HCT116 (cell line): ENCODE data around the gene MAST4. TPM values are rescaled to one million over a fixed set of nuclear protein-coding genes. Genes with fewer than 3 reads are reported as not detected.

Experiments
- ATAC-seq: fragments of 200-7000 bp; cut with Tn5 transposase; 2 replicates; pipeline ENCODE4 v1.9.1; 2020; ENCODE audit warnings: mild to moderate bottlenecking, moderate library complexity
- BruUV-seq: library from RNA; stranded (reverse); fragments of 400-500 nt; replicated peaks from 2 replicates; lab custom pipeline; 2021; lab: Mats Ljungman, UMichigan
- CTCF ChIA-PET: fragments of 300-600 bp; sonication (Branson Sonifier 250); formaldehyde crosslinking; loops from one replicate; lab custom pipeline; 2021; ENCODE audit warnings: antibody characterized with exemption; lab: Charles Lee
- POLR2A ChIA-PET: fragments of 300-600, 350-600 bp; sonication (Branson Sonifier 250); formaldehyde crosslinking; loops from one replicate; lab custom pipeline; 2021; ENCODE audit warnings: antibody characterized with exemption; lab: Charles Lee
- RAD21 ChIA-PET, 2 experiments: fragments of 300-600 bp; sonication (Branson Sonifier 250); formaldehyde crosslinking; loops; one replicate each; lab custom pipeline; 2023; ENCODE audit warnings: low total read pairs in 2 of 2; ENCODE audit not compliant: uncharacterized antibody in 2 of 2, unreplicated experiment in 2 of 2, low non-redundant PET in 1 of 2; lab: Charles Lee
- DNase-seq: peaks from one replicate; pipeline ENCODE4 v3.0.0-alpha.2; 2010; ENCODE audit warnings: low read depth, low spot score
- H2AFZ ChIP-seq: fragments of 200-600 bp; shearing (Covaris generic), sonication (generic); 2 replicates; pipeline ENCODE4 v1.6.1; 2017; ENCODE audit warnings: low read depth, mixed run types, mixed read lengths, antibody characterized with exemption, low read length; ENCODE audit not compliant: poor library complexity, severe bottlenecking
- H3K27ac ChIP-seq: 2 replicates; pipeline ENCODE4 v1.5.1; 2012; ENCODE audit warnings: low read depth, low read length
- H3K27me3 ChIP-seq: fragments of 200-600 bp; sonication (generic); 2 replicates; pipeline ENCODE4 v1.6.1; 2016; ENCODE audit warnings: mixed run types, low read length, mixed read lengths; ENCODE audit not compliant: insufficient read depth
- H3K36me3 ChIP-seq, 2 experiments: fragments of 200-500 bp in 1 of 2; fragments of 200-600 bp in 1 of 2; sonication (Bioruptor generic) in 1 of 2; sonication (generic) in 1 of 2; 2 replicates each; pipeline versions ENCODE4 v1.5.1 to v1.6.1; 2014 to 2016; ENCODE audit warnings: low read length in 2 of 2, inconsistent platforms in 1 of 2, mixed read lengths in 1 of 2, mixed run types in 1 of 2; ENCODE audit not compliant: insufficient read depth in 2 of 2, control insufficient read depth in 1 of 2
- H3K4me1 ChIP-seq, 2 experiments: fragments of 200-600 bp in 1 of 2; sonication (generic) in 1 of 2; 2 replicates each; pipeline versions ENCODE4 v1.5.1 to v1.6.1; 2012 to 2017; ENCODE audit warnings: low read length in 2 of 2, inconsistent platforms in 1 of 2, mild to moderate bottlenecking in 1 of 2, mixed read lengths in 1 of 2, mixed run types in 1 of 2, moderate library complexity in 1 of 2; ENCODE audit not compliant: insufficient read depth in 2 of 2, control insufficient read depth in 1 of 2
- H3K4me2 ChIP-seq: fragments of 200-600 bp; sonication (generic); 2 replicates; pipeline ENCODE4 v1.6.1; 2017; ENCODE audit warnings: mixed run types, low read length, mixed read lengths
- H3K4me3 ChIP-seq, 2 experiments: fragments of 200-600 bp in 1 of 2; sonication (generic) in 1 of 2; replicated peaks in 1 of 2; 2 replicates each; pipeline ENCODE4 v1.5.1; 2011 to 2016; ENCODE audit warnings: low read length in 2 of 2, control low read depth in 1 of 2, low read depth in 1 of 2, mild to moderate bottlenecking in 1 of 2, mixed read lengths in 1 of 2, mixed run types in 1 of 2
- H3K79me2 ChIP-seq: fragments of 200-600 bp; sonication (generic); 2 replicates; pipeline ENCODE4 v1.6.1; 2017; ENCODE audit warnings: mild to moderate bottlenecking, mixed run types, low read length, moderate library complexity, mixed read lengths; ENCODE audit not compliant: insufficient read depth
- H3K9ac ChIP-seq: fragments of 200-600 bp; sonication (generic); 2 replicates; pipeline ENCODE4 v1.6.1; 2016; ENCODE audit warnings: low read length, mixed read lengths
- H3K9me2 ChIP-seq: fragments of 200-600 bp; sonication (generic), shearing (Covaris generic); 2 replicates; pipeline ENCODE4 v1.6.1; 2017; ENCODE audit warnings: mixed run types, mild to moderate bottlenecking, moderate library complexity; ENCODE audit not compliant: insufficient read depth
- H3K9me3 ChIP-seq, 2 experiments: fragments of 200-500 bp in 1 of 2; fragments of 200-600 bp in 1 of 2; sonication (Bioruptor generic) in 1 of 2; sonication (generic) in 1 of 2; 2 replicates each; pipeline ENCODE4 v1.6.1; 2014 to 2017; ENCODE audit warnings: low read length in 2 of 2, mixed read lengths in 2 of 2, inconsistent platforms in 1 of 2, low read depth in 1 of 2, mild to moderate bottlenecking in 1 of 2, mixed run types in 1 of 2, moderate library complexity in 1 of 2; ENCODE audit not compliant: control insufficient read depth in 1 of 2, insufficient read depth in 1 of 2
- H4K20me1 ChIP-seq: fragments of 200-600 bp; sonication (generic), shearing (Covaris generic); 2 replicates; pipeline ENCODE4 v1.6.1; 2017; ENCODE audit warnings: mixed run types, mild to moderate bottlenecking, moderate library complexity; ENCODE audit not compliant: insufficient read depth
- EGR1 ChIP-seq: IDR thresholded peaks from 2 replicates; pipeline ENCODE4 v1.6.1; 2012; ENCODE audit warnings: low read depth
- EZH2phosphoT487 ChIP-seq: fragments of 200-600 bp; IDR thresholded peaks from 2 replicates; pipeline ENCODE4 v1.6.1; 2018; ENCODE audit warnings: antibody characterized with exemption, borderline replicate concordance
- FOSL1 ChIP-seq: IDR thresholded peaks from 2 replicates; pipeline ENCODE4 v1.6.1; 2012; ENCODE audit warnings: low read depth
- JUND ChIP-seq: IDR thresholded peaks from 2 replicates; pipeline ENCODE4 v1.6.1; 2012
- RAD21 ChIP-seq: IDR thresholded peaks from 2 replicates; pipeline ENCODE4 v1.6.1; 2012; ENCODE audit warnings: low read depth, mild to moderate bottlenecking
- SIN3A ChIP-seq: IDR thresholded peaks from 2 replicates; pipeline ENCODE4 v1.6.1; 2012; ENCODE audit warnings: low read depth
- TCF7L2 ChIP-seq: IDR thresholded peaks from 2 replicates; pipeline ENCODE4 v1.7.0; 2011; ENCODE audit warnings: borderline replicate concordance, inconsistent platforms; ENCODE audit not compliant: insufficient read depth, insufficient read length; ENCODE audit errors: extremely low read depth
- YY1 ChIP-seq: IDR thresholded peaks from 2 replicates; pipeline ENCODE4 v1.6.1; 2011; ENCODE audit warnings: low read length, low read depth, moderate library complexity, mild to moderate bottlenecking; ENCODE audit not compliant: insufficient replicate concordance; ENCODE audit errors: extremely low read depth
- ZFX ChIP-seq: fragments of 450-650 bp; IDR thresholded peaks from 2 replicates; pipeline ENCODE4 v1.6.1; 2017
- ZNF274 ChIP-seq: fragments of 200-500 bp; sonication (Bioruptor generic); IDR thresholded peaks from 2 replicates; pipeline ENCODE4 v1.6.1; 2014; ENCODE audit warnings: mild to moderate bottlenecking, low read depth, low read length, inconsistent platforms
- intact Hi-C: fragments of 100-400 bp; cut with micrococcal nuclease; formaldehyde crosslinking; loops from 2 replicates; pipeline ENCODE4 v1.10.0; 2022
- total RNA-seq: library from RNA; stranded (reverse); gene quantifications from one replicate; pipeline ENCODE4 v1.2.1, GENCODE V29; 2021; ENCODE audit not compliant: unreplicated experiment
- TF ChIP-seq, protein P1 (sequence below): IDR thresholded peaks from 2 replicates; pipeline ENCODE4 v1.6.1; 2011; ENCODE audit warnings: mild to moderate bottlenecking, low read length, moderate library complexity; ENCODE audit not compliant: insufficient replicate concordance; ENCODE audit errors: extremely low read depth
- TF ChIP-seq, protein P2 (sequence below), 3 experiments: fragments of 200-600 bp in 1 of 3; sonication (generic) in 1 of 3; IDR thresholded peaks in 2 of 3; conservative IDR thresholded peaks in 1 of 3; 2 replicates each; pipeline ENCODE4 v1.5.1; 2012 to 2017; ENCODE audit warnings: low read depth in 2 of 3, low read length in 2 of 3, antibody characterized with exemption in 1 of 3, borderline replicate concordance in 1 of 3, control low read depth in 1 of 3, mild to moderate bottlenecking in 1 of 3, mixed read lengths in 1 of 3, mixed run types in 1 of 3, moderate library complexity in 1 of 3; ENCODE audit not compliant: insufficient read depth in 1 of 3
- TF ChIP-seq, protein P3 (sequence below): IDR thresholded peaks from 2 replicates; pipeline ENCODE4 v1.6.1; 2012
- TF ChIP-seq, protein P4 (sequence below): IDR thresholded peaks from 2 replicates; pipeline ENCODE4 v1.6.1; 2012

The MAST4 gene
- total RNA-seq, 1 experiment from 2014 or later: 1.1 TPM

DNA sequence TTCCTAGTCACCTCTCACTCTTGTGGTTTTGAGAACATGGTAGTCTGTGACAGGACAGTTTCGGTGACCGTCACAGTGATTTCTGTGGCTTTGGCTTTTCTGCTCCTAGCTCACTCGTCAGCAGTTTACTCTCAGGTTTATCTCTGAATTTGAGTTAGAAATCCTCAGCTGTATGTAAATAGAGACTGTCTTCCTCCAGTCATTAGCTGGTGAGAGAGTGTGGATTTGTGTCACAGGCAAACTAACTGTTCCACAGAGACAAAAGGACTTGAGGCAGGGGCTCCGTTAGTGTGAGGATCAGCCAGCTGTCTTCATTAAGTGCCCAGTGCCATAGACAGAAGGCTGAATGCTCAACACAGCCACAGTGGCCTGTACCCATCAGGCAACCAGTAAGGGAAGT lies 469.0 kb downstream of the MAST4 start (continued):
- TF ChIP-seq ZFX (no peak), RAD21 (no peak), SIN3A (no peak), YY1 (no peak)
- TF ChIP-seq, all 23 proteins: peak for 0

DNA sequence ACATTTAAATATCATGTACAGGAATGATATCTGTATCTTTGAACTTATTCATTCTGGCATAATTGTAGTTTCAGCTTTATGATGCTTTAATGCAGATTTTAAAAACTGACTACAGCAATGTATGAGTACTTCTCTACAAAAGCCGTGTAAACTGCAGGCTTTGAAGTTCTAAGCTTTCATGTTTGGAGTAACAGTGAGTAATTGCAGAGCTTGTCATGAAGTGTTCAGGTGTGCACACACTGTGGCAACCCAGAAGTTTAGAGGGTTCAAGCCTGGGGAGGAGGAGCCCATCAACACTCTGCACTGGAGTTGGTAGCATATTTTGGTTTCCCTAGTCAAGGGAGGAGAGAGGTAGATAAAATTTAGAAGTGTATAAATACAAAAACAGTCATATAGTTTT lies 469.5 kb downstream of the MAST4 start:
- H3K4me1 ChIP-seq: no peaks in the 10 kb centered on the region
- no peaks in the 10 kb centered on the region for H3K36me3 ChIP-seq
- H4K20me1 ChIP-seq: no peaks in the 10 kb centered on the region
- CTCF ChIA-PET: no interaction called here
- no peaks in the 10 kb centered on the region for H3K9me3 ChIP-seq
- H2AFZ ChIP-seq: no peak overlapping the region
- POLR2A ChIA-PET: no interaction called here
- H3K79me2 ChIP-seq: no peaks in the 10 kb centered on the region
- H3K27ac ChIP-seq: no peak overlapping the region
- DNase-seq (no peak), ATAC-seq (no peak)
- H3K4me3 ChIP-seq: no peak overlapping the region
- H3K9ac ChIP-seq: no peak overlapping the region
- no peak for TF ChIP-seq FOSL1
- TF ChIP-seq JUND: no peak
- TF ChIP-seq, protein P1, sequence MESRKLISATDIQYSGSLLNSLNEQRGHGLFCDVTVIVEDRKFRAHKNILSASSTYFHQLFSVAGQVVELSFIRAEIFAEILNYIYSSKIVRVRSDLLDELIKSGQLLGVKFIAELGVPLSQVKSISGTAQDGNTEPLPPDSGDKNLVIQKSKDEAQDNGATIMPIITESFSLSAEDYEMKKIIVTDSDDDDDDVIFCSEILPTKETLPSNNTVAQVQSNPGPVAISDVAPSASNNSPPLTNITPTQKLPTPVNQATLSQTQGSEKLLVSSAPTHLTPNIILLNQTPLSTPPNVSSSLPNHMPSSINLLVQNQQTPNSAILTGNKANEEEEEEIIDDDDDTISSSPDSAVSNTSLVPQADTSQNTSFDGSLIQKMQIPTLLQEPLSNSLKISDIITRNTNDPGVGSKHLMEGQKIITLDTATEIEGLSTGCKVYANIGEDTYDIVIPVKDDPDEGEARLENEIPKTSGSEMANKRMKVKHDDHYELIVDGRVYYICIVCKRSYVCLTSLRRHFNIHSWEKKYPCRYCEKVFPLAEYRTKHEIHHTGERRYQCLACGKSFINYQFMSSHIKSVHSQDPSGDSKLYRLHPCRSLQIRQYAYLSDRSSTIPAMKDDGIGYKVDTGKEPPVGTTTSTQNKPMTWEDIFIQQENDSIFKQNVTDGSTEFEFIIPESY: no peak
- no peak for TF ChIP-seq EZH2phosphoT487
- TF ChIP-seq EGR1: no peak
- no peak for TF ChIP-seq TCF7L2
- TF ChIP-seq, protein P2, sequence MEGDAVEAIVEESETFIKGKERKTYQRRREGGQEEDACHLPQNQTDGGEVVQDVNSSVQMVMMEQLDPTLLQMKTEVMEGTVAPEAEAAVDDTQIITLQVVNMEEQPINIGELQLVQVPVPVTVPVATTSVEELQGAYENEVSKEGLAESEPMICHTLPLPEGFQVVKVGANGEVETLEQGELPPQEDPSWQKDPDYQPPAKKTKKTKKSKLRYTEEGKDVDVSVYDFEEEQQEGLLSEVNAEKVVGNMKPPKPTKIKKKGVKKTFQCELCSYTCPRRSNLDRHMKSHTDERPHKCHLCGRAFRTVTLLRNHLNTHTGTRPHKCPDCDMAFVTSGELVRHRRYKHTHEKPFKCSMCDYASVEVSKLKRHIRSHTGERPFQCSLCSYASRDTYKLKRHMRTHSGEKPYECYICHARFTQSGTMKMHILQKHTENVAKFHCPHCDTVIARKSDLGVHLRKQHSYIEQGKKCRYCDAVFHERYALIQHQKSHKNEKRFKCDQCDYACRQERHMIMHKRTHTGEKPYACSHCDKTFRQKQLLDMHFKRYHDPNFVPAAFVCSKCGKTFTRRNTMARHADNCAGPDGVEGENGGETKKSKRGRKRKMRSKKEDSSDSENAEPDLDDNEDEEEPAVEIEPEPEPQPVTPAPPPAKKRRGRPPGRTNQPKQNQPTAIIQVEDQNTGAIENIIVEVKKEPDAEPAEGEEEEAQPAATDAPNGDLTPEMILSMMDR (IDR thresholded peaks at IDR 0.05 in 2 of 3, conservative IDR thresholded peaks at IDR 0.05 in 1 of 3; ENCODE audit: borderline replicate concordance in 1 of 3, insufficient read depth in 1 of 3, low read depth in 2 of 3, low read length in 2 of 3): no peak
- TF ChIP-seq ZNF274: no peak
- TF ChIP-seq, protein P3, sequence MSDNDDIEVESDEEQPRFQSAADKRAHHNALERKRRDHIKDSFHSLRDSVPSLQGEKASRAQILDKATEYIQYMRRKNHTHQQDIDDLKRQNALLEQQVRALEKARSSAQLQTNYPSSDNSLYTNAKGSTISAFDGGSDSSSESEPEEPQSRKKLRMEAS: no peak
- TF ChIP-seq, protein P4, sequence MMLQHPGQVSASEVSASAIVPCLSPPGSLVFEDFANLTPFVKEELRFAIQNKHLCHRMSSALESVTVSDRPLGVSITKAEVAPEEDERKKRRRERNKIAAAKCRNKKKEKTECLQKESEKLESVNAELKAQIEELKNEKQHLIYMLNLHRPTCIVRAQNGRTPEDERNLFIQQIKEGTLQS: no peak
- TF ChIP-seq RAD21: no peak
- RAD21 ChIA-PET: no interaction called here
- intact Hi-C loops: no loop called here
- H3K9me2 ChIP-seq: no peaks in the 10 kb centered on the region
- BruUV-seq: no TSS peak
- H3K27me3 ChIP-seq: peaks cover 27% of the 10 kb centered on the region
- H3K4me2 ChIP-seq: no peak overlapping the region
